Measurements from ENCODE around the gene STON1. TPM values are rescaled to one million over a fixed set of nuclear protein-coding genes. Genes with fewer than 3 reads are reported as not detected.

The STON1 gene, protein sequence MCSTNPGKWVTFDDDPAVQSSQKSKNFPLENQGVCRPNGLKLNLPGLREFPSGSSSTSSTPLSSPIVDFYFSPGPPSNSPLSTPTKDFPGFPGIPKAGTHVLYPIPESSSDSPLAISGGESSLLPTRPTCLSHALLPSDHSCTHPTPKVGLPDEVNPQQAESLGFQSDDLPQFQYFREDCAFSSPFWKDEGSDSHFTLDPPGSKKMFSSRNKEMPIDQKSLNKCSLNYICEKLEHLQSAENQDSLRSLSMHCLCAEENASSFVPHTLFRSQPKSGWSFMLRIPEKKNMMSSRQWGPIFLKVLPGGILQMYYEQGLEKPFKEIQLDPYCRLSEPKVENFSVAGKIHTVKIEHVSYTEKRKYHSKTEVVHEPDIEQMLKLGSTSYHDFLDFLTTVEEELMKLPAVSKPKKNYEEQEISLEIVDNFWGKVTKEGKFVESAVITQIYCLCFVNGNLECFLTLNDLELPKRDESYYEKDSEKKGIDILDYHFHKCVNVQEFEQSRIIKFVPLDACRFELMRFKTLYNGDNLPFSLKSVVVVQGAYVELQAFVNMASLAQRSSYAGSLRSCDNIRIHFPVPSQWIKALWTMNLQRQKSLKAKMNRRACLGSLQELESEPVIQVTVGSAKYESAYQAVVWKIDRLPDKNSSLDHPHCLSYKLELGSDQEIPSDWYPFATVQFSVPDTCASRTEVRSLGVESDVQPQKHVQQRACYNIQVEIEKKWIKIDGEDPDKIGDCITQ
- total RNA-seq (1 to 10 TPM in 1 of 2 experiments, under 1 TPM in 1; 0.89 to 1.4 TPM), polyA plus RNA-seq (0.28 TPM)

DNA sequence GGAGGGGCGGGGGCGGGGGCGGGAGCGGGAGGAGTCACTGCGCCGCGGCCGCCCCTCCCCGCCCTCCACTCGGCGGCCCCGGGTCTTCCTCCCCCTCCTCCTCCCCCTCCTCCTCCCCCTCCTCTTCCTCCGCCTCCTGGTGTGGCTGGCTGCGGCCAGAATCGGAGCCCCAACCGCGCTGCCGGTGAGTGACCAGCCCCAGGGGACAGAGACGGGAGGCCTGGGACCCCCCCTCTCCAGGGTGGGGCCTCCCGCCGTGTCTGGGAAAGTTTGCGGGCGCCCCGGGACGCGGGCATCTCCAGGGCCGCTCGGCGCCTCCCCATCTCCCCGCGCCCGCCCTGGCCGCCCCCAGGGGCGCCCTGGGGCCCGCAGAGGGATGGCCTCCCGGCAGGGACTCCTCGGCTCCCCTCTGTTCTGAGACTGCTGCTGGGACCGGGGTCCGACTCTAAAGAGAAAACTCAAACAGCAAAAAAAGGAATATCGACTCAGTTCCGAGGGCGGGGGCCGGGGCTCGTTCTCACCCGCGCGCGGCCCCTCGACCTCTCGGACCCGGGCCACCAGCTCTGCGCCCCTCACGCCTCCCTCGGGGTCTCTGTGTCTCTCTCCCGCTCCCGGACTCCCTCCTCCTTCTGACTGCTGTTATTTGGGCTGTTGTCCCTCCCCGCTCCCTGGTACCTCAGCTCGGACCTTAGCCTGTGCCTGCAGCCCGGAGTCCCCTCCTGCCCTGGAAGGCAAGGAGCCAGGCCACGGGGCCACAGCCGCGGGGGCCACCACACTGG lies at the start of gene STON1:
TSS of gene STON1 (plus strand) at position 122 of the 779 bp plus-strand sequence. CDS start 50,480 bp downstream, outside the sequence.
- Mint-ChIP-seq H3K4me1 (peaks cover 9 to 25% (median 16%) of the 10 kb centered on the region in 3 donors), H3K9me3 (no peaks in the 10 kb centered on the region), H3K4me3 (peak within 1 kb of the TSS; percentile 78 to 94 (median 85)), H3K36me3 (peaks cover 0 to 5% (median 4%) of the 10 kb centered on the region in 3 donors), H3K27me3 (peaks cover 0 to 1% of the 10 kb centered on the region in 2 donors), H3K27ac (peak within 1 kb of the TSS in 5 of 8 donors; percentile 38 to 92 (median 68))
- no peak within 1 kb of the TSS for H3K27ac ChIP-seq (ENCODE audit: low read depth, low read length)
- no peak within 1 kb of the TSS for H3K4me3 ChIP-seq (ENCODE audit: low read length)
- peaks cover 7% of the 10 kb centered on the region for H3K4me1 ChIP-seq (ENCODE audit: insufficient read depth, low read length)
- no peaks in the 10 kb centered on the region for H3K27me3 ChIP-seq (ENCODE audit: insufficient read depth, low read length, poor library complexity, severe bottlenecking)
- CTCF ChIA-PET, result no interaction called here
- peak in 4 of 5 donors; percentile 5 to 51 (median 22) for DNase-seq
- POLR2A ChIA-PET, result no interaction called here
- H3K36me3 ChIP-seq (ENCODE audit: insufficient read depth, low read length), result no peaks in the 10 kb centered on the region
- H3K9me3 ChIP-seq (ENCODE audit: low read length), result no peaks in the 10 kb centered on the region

DNA sequence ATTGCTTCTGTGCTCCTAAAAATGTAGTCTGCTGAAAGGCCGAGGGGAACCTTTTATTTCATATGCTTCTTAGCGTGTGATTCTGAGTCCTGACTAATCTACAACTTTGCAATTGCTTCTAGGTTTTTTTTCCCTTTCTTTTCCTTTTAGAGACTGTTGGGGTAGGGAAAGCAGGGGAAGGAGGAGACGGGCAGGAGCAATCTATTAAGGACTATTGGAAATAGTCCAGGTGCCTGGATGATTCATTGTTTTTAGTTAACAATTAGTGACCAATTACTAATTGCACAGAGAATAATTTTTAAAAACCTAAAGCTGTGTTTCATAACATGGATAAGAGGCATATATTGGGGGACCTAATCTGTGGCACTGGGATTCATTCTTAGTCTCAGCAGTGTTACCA lies 49.4 kb upstream of the STON1 start:
- ChIA-PET CTCF (no interaction called here), POLR2A (no interaction called here)
- Histone ChIP-seq H3K27me3 (ENCODE audit: insufficient read depth, low read length, poor library complexity, severe bottlenecking) (no peaks in the 10 kb centered on the region), H3K9me3 (ENCODE audit: low read length) (no peaks in the 10 kb centered on the region), H3K36me3 (ENCODE audit: insufficient read depth, low read length) (peaks cover 31% of the 10 kb centered on the region), H3K27ac (ENCODE audit: low read depth, low read length) (no peak overlapping the region), H3K4me1 (ENCODE audit: insufficient read depth, low read length) (no peaks in the 10 kb centered on the region), H3K4me3 (ENCODE audit: low read length) (no peak overlapping the region)
- peak overlapping the region in 2 of 8 donors; percentile 36 to 37 for H3K27ac Mint-ChIP-seq
- H3K4me1 Mint-ChIP-seq, result peaks cover 0 to 6% (median 4%) of the 10 kb centered on the region in 3 donors
- no peaks in the 10 kb centered on the region for H3K9me3 Mint-ChIP-seq
- no peaks in the 10 kb centered on the region for H3K27me3 Mint-ChIP-seq
- DNase-seq, result no peak
- peaks cover 10 to 83% (median 17%) of the 10 kb centered on the region in 3 donors for H3K36me3 Mint-ChIP-seq
- no peak overlapping the region for H3K4me3 Mint-ChIP-seq

DNA sequence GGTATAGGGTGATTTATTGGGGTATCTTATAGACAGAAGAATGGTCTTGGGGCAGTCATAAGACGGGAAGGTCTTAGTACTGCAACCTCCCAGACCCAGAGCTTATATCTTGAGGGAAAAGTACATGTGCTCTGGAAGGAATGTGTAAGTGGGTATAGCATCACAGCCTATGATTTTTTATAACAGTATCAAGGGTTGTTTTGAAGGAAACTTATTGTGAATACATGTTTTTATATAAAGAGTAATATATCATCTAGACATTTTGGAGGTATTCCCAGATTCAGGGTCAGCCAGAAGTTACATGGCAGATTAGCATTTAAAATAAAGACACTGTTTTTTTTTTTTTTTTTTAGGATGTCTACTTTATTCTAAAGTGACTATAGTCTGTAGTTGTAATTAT lies 47.6 kb upstream of the STON1 start:
- ChIA-PET CTCF (interaction anchor here (0.7 kb wide), 1 partner anchor 828 kb away, joined by 3 read pairs; no protein-coding TSS in a partner anchor), POLR2A (no interaction called here)
- peaks cover 16 to 84% (median 20%) of the 10 kb centered on the region in 3 donors for H3K36me3 Mint-ChIP-seq

DNA sequence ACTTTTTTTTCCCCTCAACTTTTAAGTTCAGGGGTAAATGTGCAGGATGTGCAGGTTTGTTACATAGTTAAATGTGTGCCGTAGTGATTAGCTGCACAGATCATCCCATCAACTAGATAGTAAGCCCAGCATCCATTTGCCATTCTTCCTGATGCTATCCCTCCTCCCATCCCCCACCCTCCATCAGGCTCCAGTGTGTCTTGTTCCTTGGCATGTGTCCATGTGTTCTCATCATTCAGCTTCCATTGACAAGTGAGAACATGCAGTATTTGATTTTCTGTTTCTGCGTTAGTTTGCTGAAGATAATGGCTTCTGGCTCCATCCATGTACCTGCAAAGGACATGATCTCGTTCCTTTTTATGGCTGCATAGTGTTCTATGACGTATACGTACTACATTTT lies 47.2 kb upstream of the STON1 start:
- Mint-ChIP-seq H3K9me3 (no peaks in the 10 kb centered on the region), H3K4me1 (peaks cover 0 to 5% (median 3%) of the 10 kb centered on the region in 3 donors), H3K36me3 (peaks cover 16 to 84% (median 17%) of the 10 kb centered on the region in 3 donors), H3K4me3 (no peak overlapping the region), H3K27ac (no peak overlapping the region), H3K27me3 (no peaks in the 10 kb centered on the region)
- no peak overlapping the region for H3K27ac ChIP-seq (ENCODE audit: low read depth, low read length)
- H3K4me1 ChIP-seq (ENCODE audit: insufficient read depth, low read length), result no peaks in the 10 kb centered on the region
- no peaks in the 10 kb centered on the region for H3K9me3 ChIP-seq (ENCODE audit: low read length)
- DNase-seq, result no peak
- H3K36me3 ChIP-seq (ENCODE audit: insufficient read depth, low read length), result peaks cover 34% of the 10 kb centered on the region
- H3K4me3 ChIP-seq (ENCODE audit: low read length), result no peak overlapping the region
- ChIA-PET POLR2A (no interaction called here), CTCF (no interaction called here)
- H3K27me3 ChIP-seq (ENCODE audit: insufficient read depth, low read length, poor library complexity, severe bottlenecking), result no peaks in the 10 kb centered on the region

More for the DNA sequence above, 47.6 kb upstream of the STON1 start:
- H3K27me3 Mint-ChIP-seq, result no peaks in the 10 kb centered on the region
- no peaks in the 10 kb centered on the region for H3K4me1 ChIP-seq (ENCODE audit: insufficient read depth, low read length)
- H3K27me3 ChIP-seq (ENCODE audit: insufficient read depth, low read length, poor library complexity, severe bottlenecking), result no peaks in the 10 kb centered on the region
- DNase-seq, result no peak
- H3K9me3 Mint-ChIP-seq, result no peaks in the 10 kb centered on the region
- peak overlapping the region in 1 of 8 donors; percentile 25 for H3K27ac Mint-ChIP-seq
- no peak overlapping the region for H3K27ac ChIP-seq (ENCODE audit: low read depth, low read length)
- no peaks in the 10 kb centered on the region for H3K9me3 ChIP-seq (ENCODE audit: low read length)
- no peak overlapping the region for H3K4me3 ChIP-seq (ENCODE audit: low read length)
- peaks cover 0 to 6% (median 4%) of the 10 kb centered on the region in 3 donors for H3K4me1 Mint-ChIP-seq
- peaks cover 31% of the 10 kb centered on the region for H3K36me3 ChIP-seq (ENCODE audit: insufficient read depth, low read length)
- no peak overlapping the region for H3K4me3 Mint-ChIP-seq

DNA sequence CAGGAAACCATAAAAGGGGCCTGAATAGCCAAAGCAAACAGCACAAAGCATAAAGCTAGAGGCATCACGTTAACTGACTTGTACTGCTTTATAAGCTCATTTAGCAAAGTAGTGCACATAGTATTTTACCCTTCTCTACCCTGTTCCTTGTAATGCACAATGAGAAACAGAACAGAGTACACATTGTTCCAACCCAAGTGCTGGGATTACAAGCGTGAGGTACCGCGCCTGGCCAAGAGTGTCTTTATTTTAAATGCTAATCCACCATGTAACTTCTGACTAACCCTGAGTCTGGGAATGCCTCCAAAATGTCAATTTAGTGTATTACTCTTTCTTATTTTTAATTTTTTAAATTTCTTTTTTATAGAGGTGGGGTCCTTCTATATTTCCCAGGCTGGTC lies 46.4 kb upstream of the STON1 start:
- H3K4me1 Mint-ChIP-seq, result peaks cover 0 to 2% (median 0%) of the 10 kb centered on the region in 3 donors
- no peak for DNase-seq
- no peak overlapping the region for H3K4me3 ChIP-seq (ENCODE audit: low read length)
- H3K27ac ChIP-seq (ENCODE audit: low read depth, low read length), result no peak overlapping the region
- peaks cover 16 to 84% (median 17%) of the 10 kb centered on the region in 3 donors for H3K36me3 Mint-ChIP-seq
- H3K9me3 Mint-ChIP-seq, result no peaks in the 10 kb centered on the region
- H3K9me3 ChIP-seq (ENCODE audit: low read length), result no peaks in the 10 kb centered on the region
- no peaks in the 10 kb centered on the region for H3K27me3 Mint-ChIP-seq
- H3K27ac Mint-ChIP-seq, result peak overlapping the region in 1 of 8 donors; percentile 24
- H3K27me3 ChIP-seq (ENCODE audit: insufficient read depth, low read length, poor library complexity, severe bottlenecking), result no peaks in the 10 kb centered on the region
- no peak overlapping the region for H3K4me3 Mint-ChIP-seq
- H3K36me3 ChIP-seq (ENCODE audit: insufficient read depth, low read length), result peaks cover 37% of the 10 kb centered on the region
- POLR2A ChIA-PET, result no interaction called here
- CTCF ChIA-PET, result no interaction called here
- H3K4me1 ChIP-seq (ENCODE audit: insufficient read depth, low read length), result no peaks in the 10 kb centered on the region

DNA sequence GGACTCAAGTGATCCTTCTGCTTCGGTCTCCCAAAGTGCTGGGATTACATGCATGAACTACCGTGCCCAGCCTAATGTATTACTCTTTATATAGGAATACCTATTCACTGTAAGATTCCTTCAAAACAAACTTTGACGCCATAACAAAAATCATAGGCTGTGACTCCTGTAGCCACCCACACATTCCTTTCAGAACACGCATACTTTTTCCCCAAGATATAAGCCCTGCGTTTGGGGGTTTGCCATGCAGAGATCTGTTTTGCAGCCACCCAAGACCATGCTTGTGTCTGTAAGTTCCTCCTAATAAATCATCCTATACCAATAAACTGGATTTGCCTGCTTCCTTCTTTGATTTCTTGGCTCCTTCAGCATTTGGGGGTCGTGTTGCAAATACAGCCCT lies 46.0 kb upstream of the STON1 start:
- no peak overlapping the region for H3K4me3 ChIP-seq (ENCODE audit: low read length)
- no peaks in the 10 kb centered on the region for H3K9me3 ChIP-seq (ENCODE audit: low read length)
- Mint-ChIP-seq H3K27ac (no peak overlapping the region), H3K4me1 (peaks cover 0 to 2% (median 0%) of the 10 kb centered on the region in 3 donors), H3K36me3 (peaks cover 16 to 83% (median 19%) of the 10 kb centered on the region in 3 donors), H3K4me3 (no peak overlapping the region), H3K27me3 (no peaks in the 10 kb centered on the region), H3K9me3 (no peaks in the 10 kb centered on the region)
- H3K27ac ChIP-seq (ENCODE audit: low read depth, low read length), result no peak overlapping the region
- H3K27me3 ChIP-seq (ENCODE audit: insufficient read depth, low read length, poor library complexity, severe bottlenecking), result no peaks in the 10 kb centered on the region
- DNase-seq, result no peak
- H3K4me1 ChIP-seq (ENCODE audit: insufficient read depth, low read length), result no peaks in the 10 kb centered on the region
- peaks cover 37% of the 10 kb centered on the region for H3K36me3 ChIP-seq (ENCODE audit: insufficient read depth, low read length)
- CTCF ChIA-PET, result no interaction called here
- POLR2A ChIA-PET, result no interaction called here

DNA sequence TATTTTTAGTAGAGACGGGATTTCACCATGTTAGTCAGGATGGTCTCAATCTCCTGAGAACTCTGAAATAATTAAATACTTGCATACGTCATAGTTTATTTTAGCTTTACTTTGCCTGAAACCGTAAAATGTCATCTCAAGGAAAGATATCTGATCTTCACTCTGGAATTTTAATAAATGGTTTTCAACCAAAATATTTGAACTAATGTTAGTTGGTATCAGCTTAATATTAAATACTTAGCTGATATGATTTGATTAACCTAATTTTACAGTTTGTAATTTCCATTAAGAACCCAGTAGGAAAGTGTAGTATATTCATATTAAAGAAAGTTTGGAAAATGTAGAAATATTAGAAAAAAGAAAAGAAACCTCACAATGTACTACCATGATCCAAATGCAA lies 41.4 kb upstream of the STON1 start:
- no peak overlapping the region for H3K27ac ChIP-seq (ENCODE audit: low read depth, low read length)
- H3K36me3 ChIP-seq (ENCODE audit: insufficient read depth, low read length), result peaks cover 20% of the 10 kb centered on the region
- CTCF ChIA-PET, result no interaction called here
- no peak overlapping the region for H3K4me3 ChIP-seq (ENCODE audit: low read length)
- POLR2A ChIA-PET, result no interaction called here
- no peaks in the 10 kb centered on the region for H3K9me3 ChIP-seq (ENCODE audit: low read length)
- DNase-seq, result no peak
- Mint-ChIP-seq H3K27ac (peak overlapping the region in 1 of 8 donors; percentile 73), H3K4me3 (no peak overlapping the region), H3K27me3 (no peaks in the 10 kb centered on the region), H3K9me3 (no peaks in the 10 kb centered on the region), H3K4me1 (no peaks in the 10 kb centered on the region), H3K36me3 (peaks cover 16 to 66% (median 20%) of the 10 kb centered on the region in 3 donors)
- H3K4me1 ChIP-seq (ENCODE audit: insufficient read depth, low read length), result no peaks in the 10 kb centered on the region
- no peaks in the 10 kb centered on the region for H3K27me3 ChIP-seq (ENCODE audit: insufficient read depth, low read length, poor library complexity, severe bottlenecking)
